Measurements from ENCODE around the gene FAM107B. TPM values are rescaled to one million over a fixed set of nuclear protein-coding genes. Genes with fewer than 3 reads are reported as not detected.

FAM107B gene
- total and polyA plus RNA-seq, 2 of the 8 experiments (the other 6 are each of a cell fraction or from before 2014, with no cell fraction given) = 7.5 to 28.1 TPM

GRCh38 chr10:14567421-14567820, 207.3 kb downstream of the FAM107B start:
- Histone ChIP-seq H2BK12ac (ENCODE audit: low read depth, low read length) (no peak overlapping the region), H3K4me3 (ENCODE audit: extremely low read depth in 1 of 4, insufficient read depth in 2 of 4, low read depth in 3 of 4, low read length in 4 of 4) (no peak overlapping the region), H4K20me1 (replicated peaks in 1 of 2; ENCODE audit: control insufficient read depth in 1 of 2, insufficient read depth in 2 of 2, low read length in 2 of 2) (peaks cover 0 to 4% of the 10 kb centered on the region in 2 experiments), H3K36me3 (ENCODE audit: control insufficient read depth in 2 of 4, insufficient read depth in 4 of 4, low read length in 3 of 4) (no peaks in the 10 kb centered on the region), H3K4me2 (ENCODE audit: insufficient read depth in 1 of 2, low read depth in 2 of 2, low read length in 2 of 2) (no peak overlapping the region), H4K5ac (ENCODE audit: insufficient read length, low read depth, low read length) (no peak overlapping the region), H3K56ac (replicated peaks; ENCODE audit: insufficient read length, low read depth, low read length) (no peak overlapping the region), H3K27ac (ENCODE audit: low read depth, low read length) (no peak overlapping the region), H3K9ac (replicated peaks in 1 of 4; ENCODE audit: extremely low read depth in 1 of 4, low read depth in 3 of 4, low read length in 3 of 4) (no peak overlapping the region), H2BK120ac (replicated peaks; ENCODE audit: low read depth, low read length) (no peak overlapping the region), H4K91ac (replicated peaks; ENCODE audit: insufficient read length, low read length) (no peak overlapping the region), H3K9me3 (ENCODE audit: insufficient read depth in 2 of 2, low read depth in 1 of 2, low read length in 1 of 2) (peaks cover 5 to 7% of the 10 kb centered on the region in 2 experiments; a peak in 1 of 4 replicates), H4K8ac (ENCODE audit: extremely low read depth, insufficient read depth, low read length) (no peak overlapping the region), H2AFZ (ENCODE audit: low read length) (no peak overlapping the region), H3K23ac (ENCODE audit: insufficient read length) (no peak overlapping the region), H2BK20ac (ENCODE audit: low read length) (no peak overlapping the region), H3K79me2 (ENCODE audit: control insufficient read depth in 1 of 2, insufficient read depth in 2 of 2, low read length in 2 of 2) (peaks cover 0 to 5% of the 10 kb centered on the region in 2 experiments; a peak in 2 of 4 replicates), H2BK5ac (ENCODE audit: low read depth, low read length) (no peak overlapping the region), H3K23me2 (ENCODE audit: low read depth, low read length) (no peaks in the 10 kb centered on the region), H3K4ac (replicated peaks; ENCODE audit: insufficient read length, low read depth, low read length) (no peak overlapping the region), H3K79me1 (ENCODE audit: low read depth, low read length) (no peaks in the 10 kb centered on the region; the same call in 1 of the 2 replicates), H2BK15ac (ENCODE audit: low read length) (no peak overlapping the region), H3K27me3 (replicated peaks in 1 of 4; ENCODE audit: control insufficient read depth in 3 of 4, extremely low read depth in 1 of 4, insufficient read depth in 3 of 4, low read length in 3 of 4) (no peaks in the 10 kb centered on the region), H2AK5ac (ENCODE audit: low read depth, low read length) (no peak overlapping the region), H3K18ac (ENCODE audit: extremely low read depth, low read length) (no peak overlapping the region), H3K4me1 (replicated peaks in 1 of 4; ENCODE audit: control insufficient read depth in 3 of 4, insufficient read depth in 4 of 4, low read length in 3 of 4) (no peaks in the 10 kb centered on the region; a peak in 2 of 7 replicates), H3K14ac (ENCODE audit: insufficient read length) (no peak overlapping the region)
- CTCF ChIA-PET (ENCODE audit: partially characterized antibody) = interaction anchor here (3.9 kb wide), 1 partner anchor 11 kb away, joined by 17 read pairs; no protein-coding TSS in a partner anchor
- WGBS, 2 experiments (ENCODE audit: extremely low coverage in 1 of 2, insufficient coverage in 1 of 2, insufficient read length in 1 of 2, insufficient replicate concordance in 2 of 2, low coverage in 1 of 2, low lambda C conversion rate in 2 of 2, missing lambda C conversion rate in 1 of 2) = 90% methylated on average over 4 of the region's 4 CpGs; no CpG with 5 or more reads in 1 of the 2 experiments
- DNase-seq (ENCODE audit: low read depth in 1 of 2, low spot score in 2 of 2) (no peak), FAIRE-seq (no peak)
- POLR2A ChIA-PET (ENCODE audit: partially characterized antibody) = interaction anchor here (1.2 kb wide), 1 partner anchor 11 kb away, joined by 5 read pairs; no protein-coding TSS in a partner anchor
- TF ChIP-seq, protein P1, sequence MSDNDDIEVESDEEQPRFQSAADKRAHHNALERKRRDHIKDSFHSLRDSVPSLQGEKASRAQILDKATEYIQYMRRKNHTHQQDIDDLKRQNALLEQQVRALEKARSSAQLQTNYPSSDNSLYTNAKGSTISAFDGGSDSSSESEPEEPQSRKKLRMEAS (IDR thresholded peaks at IDR 0.05) = no peak
- TF ChIP-seq POU5F1 (IDR thresholded peaks at IDR 0.05; ENCODE audit: low read depth, low read length) (no peak), TAF1 (IDR thresholded peaks at IDR 0.05; ENCODE audit: low read depth, low read length) (no peak), NRF1 (IDR thresholded peaks at IDR 0.05; ENCODE audit: low read depth, low read length) (no peak), ZNF274 (IDR thresholded peaks at IDR 0.05; ENCODE audit: borderline replicate concordance, extremely low read depth, low read length) (no peak), SP1 (IDR thresholded peaks at IDR 0.05; ENCODE audit: low read depth, low read length) (no peak), HDAC2 (IDR thresholded peaks at IDR 0.05; ENCODE audit: borderline replicate concordance in 1 of 2, low read depth in 2 of 2, low read length in 2 of 2) (no peak)

Data from H1 (cell line).